ENCODE results near the gene RNF6. TPM values are rescaled to one million over a fixed set of nuclear protein-coding genes. Genes with fewer than 3 reads are reported as not detected.

RNF6 gene
- polyA plus RNA-seq, 3 donors = 8.9 to 20.3 (median 15.0) TPM

DNA sequence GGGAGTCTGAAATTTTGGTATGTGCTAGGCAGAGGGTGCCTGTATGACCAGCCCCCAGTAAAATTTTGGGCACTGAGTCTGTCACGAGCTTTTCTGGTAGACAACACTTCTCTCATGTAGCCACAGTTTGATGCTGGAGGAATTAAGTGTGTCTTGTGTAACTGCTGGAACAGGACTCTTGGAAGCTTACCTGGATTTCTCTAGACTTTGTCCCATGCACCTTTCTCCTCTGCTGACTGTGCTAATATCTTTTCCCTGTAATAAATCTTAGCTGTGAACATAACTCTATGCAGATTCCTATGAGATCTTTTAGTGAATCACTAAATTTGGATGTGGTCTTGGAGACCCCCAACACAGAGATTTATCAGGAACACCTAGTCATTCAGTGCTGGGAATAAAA lies 13.8 kb downstream of the RNF6 start:
- Histone ChIP-seq H3K4me1 (ENCODE audit: control insufficient read depth in 1 of 2, insufficient read depth in 2 of 2, low read length in 2 of 2) (no peaks in the 10 kb centered on the region), H2AFZ (ENCODE audit: insufficient read depth, low read depth, low read length, poor library complexity, severe bottlenecking) (no peak overlapping the region), H3K36me3 (replicated peaks in 1 of 2; ENCODE audit: control insufficient read depth in 1 of 2, insufficient read depth in 2 of 2, low read length in 2 of 2) (peaks cover 46 to 88% of the 10 kb centered on the region in 2 donors), H3K9ac (ENCODE audit: insufficient read depth, low read length, poor library complexity, severe bottlenecking) (no peak overlapping the region), H3K27me3 (ENCODE audit: control insufficient read depth in 2 of 2, insufficient read depth in 2 of 2, low read length in 2 of 2) (no peaks in the 10 kb centered on the region), H4K20me1 (ENCODE audit: insufficient read depth, low read length) (peaks cover 15% of the 10 kb centered on the region), H3K4me3 (replicated peaks in 1 of 3; ENCODE audit: low read depth in 2 of 3, low read length in 3 of 3) (no peak overlapping the region), H3K4me2 (replicated peaks; ENCODE audit: extremely low read depth, low read length, poor library complexity, severe bottlenecking) (no peak overlapping the region), H3K79me2 (ENCODE audit: insufficient read depth, low read length) (no peaks in the 10 kb centered on the region), H3K27ac (ENCODE audit: low read depth in 1 of 2, low read length in 2 of 2) (no peak overlapping the region), H3K9me3 (replicated peaks in 1 of 2; ENCODE audit: control insufficient read depth in 1 of 2, insufficient read depth in 1 of 2, low read length in 2 of 2) (no peaks in the 10 kb centered on the region)
- H3K27me3 Mint-ChIP-seq (ENCODE audit: low read depth in 3 of 3) = no peaks in the 10 kb centered on the region
- no peaks in the 10 kb centered on the region for H3K4me1 Mint-ChIP-seq
- no peak for DNase-seq
- H3K27ac Mint-ChIP-seq = no peak overlapping the region
- WGBS (ENCODE audit: insufficient coverage) = no CpG with 5 or more reads among the region's 1 CpG
- intact Hi-C loops (cut with micrococcal nuclease) = no loop called here
- H3K9me3 Mint-ChIP-seq = no peaks in the 10 kb centered on the region
- TF ChIP-seq, protein P1, sequence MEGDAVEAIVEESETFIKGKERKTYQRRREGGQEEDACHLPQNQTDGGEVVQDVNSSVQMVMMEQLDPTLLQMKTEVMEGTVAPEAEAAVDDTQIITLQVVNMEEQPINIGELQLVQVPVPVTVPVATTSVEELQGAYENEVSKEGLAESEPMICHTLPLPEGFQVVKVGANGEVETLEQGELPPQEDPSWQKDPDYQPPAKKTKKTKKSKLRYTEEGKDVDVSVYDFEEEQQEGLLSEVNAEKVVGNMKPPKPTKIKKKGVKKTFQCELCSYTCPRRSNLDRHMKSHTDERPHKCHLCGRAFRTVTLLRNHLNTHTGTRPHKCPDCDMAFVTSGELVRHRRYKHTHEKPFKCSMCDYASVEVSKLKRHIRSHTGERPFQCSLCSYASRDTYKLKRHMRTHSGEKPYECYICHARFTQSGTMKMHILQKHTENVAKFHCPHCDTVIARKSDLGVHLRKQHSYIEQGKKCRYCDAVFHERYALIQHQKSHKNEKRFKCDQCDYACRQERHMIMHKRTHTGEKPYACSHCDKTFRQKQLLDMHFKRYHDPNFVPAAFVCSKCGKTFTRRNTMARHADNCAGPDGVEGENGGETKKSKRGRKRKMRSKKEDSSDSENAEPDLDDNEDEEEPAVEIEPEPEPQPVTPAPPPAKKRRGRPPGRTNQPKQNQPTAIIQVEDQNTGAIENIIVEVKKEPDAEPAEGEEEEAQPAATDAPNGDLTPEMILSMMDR (IDR thresholded peaks at IDR 0.05) = no peak
- peaks cover 55 to 76% of the 10 kb centered on the region in 2 donors for H3K36me3 Mint-ChIP-seq
- no peak overlapping the region for H3K4me3 Mint-ChIP-seq

DNA sequence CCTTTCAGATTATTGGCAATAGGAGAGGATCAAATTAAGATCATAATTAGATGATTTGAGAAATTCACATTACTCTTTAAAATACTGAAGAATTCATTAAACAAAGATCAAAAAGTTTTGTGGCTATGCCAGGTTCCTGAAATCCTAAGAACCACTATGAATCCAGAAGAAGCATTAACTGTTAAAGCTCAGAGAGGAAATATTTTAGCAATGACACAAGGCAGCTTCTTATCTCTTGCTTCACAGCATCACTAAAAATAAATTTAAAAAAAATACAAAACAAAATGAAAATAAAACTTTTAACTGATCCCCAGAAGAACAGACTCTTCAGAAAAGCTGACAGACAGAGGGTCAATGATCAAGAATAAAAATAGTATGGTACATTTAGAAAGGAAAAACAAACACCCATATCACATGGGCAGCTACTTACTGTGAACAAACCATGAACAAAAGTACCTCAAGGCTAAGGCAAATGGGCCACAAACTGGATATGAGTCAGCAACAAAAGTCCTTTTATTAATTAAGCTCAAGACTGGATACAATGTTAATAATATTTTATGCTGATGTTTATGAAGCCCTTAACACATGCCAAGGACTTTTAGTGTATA lies 19.6 kb downstream of the RNF6 start:
- Histone ChIP-seq H3K9me3 (replicated peaks in 1 of 2; ENCODE audit: control insufficient read depth in 1 of 2, insufficient read depth in 1 of 2, low read length in 2 of 2) (no peaks in the 10 kb centered on the region), H3K4me2 (replicated peaks; ENCODE audit: extremely low read depth, low read length, poor library complexity, severe bottlenecking) (no peak overlapping the region), H3K4me1 (ENCODE audit: control insufficient read depth in 1 of 2, insufficient read depth in 2 of 2, low read length in 2 of 2) (no peaks in the 10 kb centered on the region), H4K20me1 (ENCODE audit: insufficient read depth, low read length) (no peaks in the 10 kb centered on the region), H3K9ac (ENCODE audit: insufficient read depth, low read length, poor library complexity, severe bottlenecking) (no peak overlapping the region), H3K4me3 (replicated peaks in 1 of 3; ENCODE audit: low read depth in 2 of 3, low read length in 3 of 3) (no peak overlapping the region), H3K79me2 (ENCODE audit: insufficient read depth, low read length) (no peaks in the 10 kb centered on the region), H3K27me3 (ENCODE audit: control insufficient read depth in 2 of 2, insufficient read depth in 2 of 2, low read length in 2 of 2) (no peaks in the 10 kb centered on the region), H3K36me3 (replicated peaks in 1 of 2; ENCODE audit: control insufficient read depth in 1 of 2, insufficient read depth in 2 of 2, low read length in 2 of 2) (peaks cover 6 to 47% of the 10 kb centered on the region in 2 donors), H3K27ac (ENCODE audit: low read depth in 1 of 2, low read length in 2 of 2) (no peak overlapping the region), H2AFZ (ENCODE audit: insufficient read depth, low read depth, low read length, poor library complexity, severe bottlenecking) (no peak overlapping the region)
- H3K27me3 Mint-ChIP-seq (ENCODE audit: low read depth in 3 of 3) = no peaks in the 10 kb centered on the region
- intact Hi-C loops (cut with micrococcal nuclease) = no loop called here
- peaks cover 0 to 2% (median under 1%) of the 10 kb centered on the region in 7 donors for H3K9me3 Mint-ChIP-seq
- H3K36me3 Mint-ChIP-seq = peaks cover 29 to 37% of the 10 kb centered on the region in 2 donors
- TF ChIP-seq, protein P1 (IDR thresholded peaks at IDR 0.05) = no peak
- H3K4me3 Mint-ChIP-seq = no peak overlapping the region
- no peak overlapping the region for H3K27ac Mint-ChIP-seq
- no peaks in the 10 kb centered on the region for H3K4me1 Mint-ChIP-seq
- no peak for DNase-seq
